IPS-18c (cell line): ENCODE results near the gene PTGES3L.
"Not testable (repeated sequence)": the region's sequence is repeated elsewhere in the genome, so short reads cannot be mapped to it uniquely, and the experiment has no call there.

ENCODE experiments used
- H3K4me3 ChIP-seq: 2 replicates; pipeline ENCODE4 v1.7.0; 2013; ENCODE audit warnings: low read depth, mild to moderate bottlenecking, low read length, moderate library complexity; ENCODE audit not compliant: insufficient read depth
- H3K9me3 ChIP-seq: one replicate; pipeline ENCODE4 v1.6.1; 2013; ENCODE audit warnings: mild to moderate bottlenecking, low read length, moderate library complexity; ENCODE audit not compliant: control insufficient read depth, insufficient read depth

The PTGES3L gene

GRCh38 chr17:42950044-42950783 is 29.7 kb downstream of the PTGES3L start:
- no peak overlapping the region for H3K4me3 ChIP-seq
- no peaks in the 10 kb centered on the region for H3K9me3 ChIP-seq

DNA sequence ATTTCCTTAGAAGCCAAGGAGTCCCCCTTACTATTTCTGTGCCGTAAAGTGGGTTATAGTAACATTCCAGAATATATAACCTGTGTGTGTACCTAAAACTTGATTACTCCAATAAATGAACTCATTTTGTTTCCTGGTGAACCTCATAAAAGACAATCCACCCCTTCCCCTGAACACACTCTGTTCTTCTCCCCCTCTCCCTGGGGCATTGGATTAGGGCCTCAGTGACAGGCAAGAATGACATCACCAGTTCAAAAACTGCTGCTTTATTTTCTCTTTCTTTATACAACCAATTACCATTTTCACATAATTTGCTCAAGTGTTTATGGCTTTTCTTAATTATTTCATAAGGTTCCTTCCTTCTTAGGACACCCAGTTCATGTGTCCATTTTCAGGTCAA is 33.1 kb downstream of the PTGES3L start:
- H3K9me3 ChIP-seq: no peaks in the 10 kb centered on the region
- no peak overlapping the region for H3K4me3 ChIP-seq

DNA sequence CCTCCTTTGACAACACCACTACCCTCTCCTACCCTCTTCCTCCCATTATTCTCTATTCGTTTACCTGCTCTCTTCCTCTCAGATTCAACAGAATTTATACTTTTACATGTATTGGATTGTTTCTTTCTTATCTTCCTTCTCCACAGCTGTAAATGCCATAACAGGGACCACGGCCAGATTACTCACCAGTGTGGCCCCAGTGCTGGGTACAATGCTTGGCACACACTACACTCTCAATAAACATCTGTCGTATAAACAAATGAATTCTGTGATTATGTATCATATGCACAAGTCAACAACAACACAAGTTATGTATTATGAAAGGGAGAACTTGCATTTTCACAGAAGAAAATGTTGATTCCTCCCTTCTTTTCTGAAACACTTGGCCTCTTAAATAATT is 35.7 kb downstream of the PTGES3L start:
- H3K9me3 ChIP-seq: no peaks in the 10 kb centered on the region

DNA sequence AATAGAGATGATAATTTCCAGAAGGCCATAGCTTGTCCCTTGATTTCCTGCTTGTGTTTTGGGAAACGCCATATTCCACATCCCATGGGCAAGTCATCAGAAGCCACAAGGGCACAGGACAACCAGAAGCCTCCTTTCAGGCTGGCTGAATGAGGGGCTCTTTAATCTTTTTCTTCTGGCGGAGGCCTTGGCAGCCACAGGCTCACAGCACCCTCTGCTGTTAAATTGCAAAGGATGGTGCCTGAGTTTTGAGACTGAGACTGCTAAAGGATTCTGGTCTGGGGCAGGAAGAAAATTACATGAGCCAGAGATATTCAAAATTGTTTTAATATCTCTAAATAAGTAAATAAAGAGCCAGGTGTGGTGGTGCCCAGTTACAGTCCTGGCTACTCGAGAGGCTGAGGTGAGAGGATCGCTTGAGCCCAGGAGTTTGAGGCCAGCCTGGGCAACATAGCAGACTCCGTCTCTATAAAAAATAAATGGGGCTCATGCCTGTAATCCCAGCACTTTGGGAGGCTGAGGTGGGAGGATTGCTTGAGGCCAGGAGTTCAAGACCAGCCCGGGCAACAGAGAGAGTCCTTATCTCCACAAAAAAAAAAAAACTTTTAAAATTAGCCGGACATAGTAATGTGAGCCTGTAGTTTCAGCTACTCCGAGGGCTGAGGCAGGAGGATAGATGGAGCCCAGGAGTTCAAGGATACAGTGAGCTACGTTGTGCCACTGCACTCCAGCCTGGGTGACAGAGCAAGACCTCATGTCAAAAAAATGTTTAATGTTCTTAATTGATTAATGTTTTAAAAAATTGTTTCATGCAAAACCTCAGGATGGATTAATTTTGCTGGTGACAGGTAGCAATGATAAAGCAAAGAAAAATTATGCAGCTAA is 41.9 kb downstream of the PTGES3L start:
- no peaks in the 10 kb centered on the region for H3K9me3 ChIP-seq
- no peak overlapping the region for H3K4me3 ChIP-seq

More for the DNA sequence above, 35.7 kb downstream of the PTGES3L start:
- H3K4me3 ChIP-seq: no peak overlapping the region

DNA sequence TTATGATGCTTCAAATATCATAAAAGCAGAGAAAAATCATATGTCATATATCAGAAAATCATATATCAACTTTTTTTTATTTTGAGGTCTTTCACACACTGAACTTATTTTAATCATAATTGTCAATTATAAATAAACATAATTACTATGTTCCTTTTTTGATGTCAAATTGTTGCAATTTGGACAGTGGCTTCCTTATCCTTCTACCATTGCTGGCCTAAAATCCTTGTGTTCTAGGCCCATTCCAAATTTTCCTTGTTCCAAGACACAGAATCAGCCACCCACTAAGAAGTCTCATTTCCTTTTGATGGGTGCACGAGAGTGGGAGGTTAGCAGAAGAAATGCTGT is 50.4 kb downstream of the PTGES3L start:
- Histone ChIP-seq H3K4me3 (no peak overlapping the region), H3K9me3 (no peaks in the 10 kb centered on the region)

- no peaks in the 10 kb centered on the region for H3K9me3 ChIP-seq
- H3K4me3 ChIP-seq: no peak overlapping the region
These were observed 51.0 kb downstream of the PTGES3L start for GRCh38 chr17:42928714-42929496.

DNA sequence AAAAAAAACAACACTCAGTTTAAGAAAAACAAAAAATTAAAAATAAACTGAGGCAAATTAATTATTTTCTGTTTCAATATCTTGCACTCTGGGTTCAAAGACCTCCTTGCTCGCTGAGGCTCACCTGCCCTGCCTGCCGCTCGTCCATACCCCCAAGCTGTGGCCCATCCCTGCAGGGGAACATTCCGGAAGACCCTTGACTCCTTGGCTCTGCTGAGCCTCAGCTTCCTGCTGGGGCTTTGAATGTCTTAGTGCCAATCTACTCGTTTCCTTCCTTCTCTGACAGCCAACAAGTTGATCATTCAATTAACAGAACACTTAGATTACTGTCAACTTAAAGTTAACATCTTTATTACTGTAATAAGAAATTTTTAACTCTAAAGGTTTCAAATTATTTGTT is 55.0 kb downstream of the PTGES3L start:
- H3K4me3 ChIP-seq: no peak overlapping the region
- H3K9me3 ChIP-seq: no peaks in the 10 kb centered on the region

GRCh38 chr17:42923472-42923871 is 56.4 kb downstream of the PTGES3L start:
- not testable (repeated sequence) for H3K4me3 ChIP-seq, H3K9me3 ChIP-seq

GRCh38 chr17:42922294-42922693 is 57.6 kb downstream of the PTGES3L start:
- no peaks in the 10 kb centered on the region for H3K9me3 ChIP-seq
- H3K4me3 ChIP-seq: no peak overlapping the region

GRCh38 chr17:42920922-42921321 is 59.0 kb downstream of the PTGES3L start:
- no peaks in the 10 kb centered on the region for H3K9me3 ChIP-seq

GRCh38 chr17:42920106-42920900 is 59.6 kb downstream of the PTGES3L start:
- Histone ChIP-seq H3K9me3 (no peaks in the 10 kb centered on the region), H3K4me3 (no peak overlapping the region)

More at GRCh38 chr17:42920922-42921321, 59.0 kb downstream of the PTGES3L start:
- H3K4me3 ChIP-seq: no peak overlapping the region

GRCh38 chr17:42919522-42920077 is 60.3 kb downstream of the PTGES3L start:
- H3K4me3 ChIP-seq, H3K9me3 ChIP-seq: not testable (repeated sequence)

GRCh38 chr17:42918902-42919521 is 60.9 kb downstream of the PTGES3L start:
- H3K9me3 ChIP-seq: no peaks in the 10 kb centered on the region
- H3K4me3 ChIP-seq: no peak overlapping the region
